T-helper 17 cell (primary cell): ENCODE measurements around the gene ELMO3. TPM values are rescaled to one million over a fixed set of nuclear protein-coding genes. Genes with fewer than 3 reads are reported as not detected.

ENCODE experiments used
- ATAC-seq: fragments of 150-1000 bp; cut with Tn5 transposase; 2 replicates; pipeline ENCODE4 v1.10.0; 2021; ENCODE audit warnings: mild to moderate bottlenecking, moderate library complexity
- DNase-seq, 3 donors: peaks; one replicate each; pipeline versions ENCODE4 v3.0.0 to v3.0.0-alpha.2; 2020 to 2021
- H3K9me3 ChIP-seq: one replicate; pipeline ENCODE4 v1.7.0; 2013; ENCODE audit warnings: low read length, mild to moderate bottlenecking; ENCODE audit not compliant: control insufficient read depth, poor library complexity, severe bottlenecking
- H3K27ac Mint-ChIP-seq: one replicate; pipeline ENCODE4 v1.8.0; 2022; ENCODE audit warnings: mild to moderate bottlenecking, moderate library complexity, mixed read lengths
- H3K27me3 Mint-ChIP-seq: one replicate; pipeline ENCODE4 v1.8.0; 2022; ENCODE audit warnings: mixed read lengths
- H3K36me3 Mint-ChIP-seq: one replicate; pipeline ENCODE4 v1.8.0; 2022; ENCODE audit warnings: low read depth, mixed read lengths
- H3K4me1 Mint-ChIP-seq: one replicate; pipeline ENCODE4 v1.8.0; 2022; ENCODE audit warnings: mild to moderate bottlenecking, mixed read lengths
- H3K4me3 Mint-ChIP-seq: one replicate; pipeline ENCODE4 v1.8.0; 2022; ENCODE audit warnings: mild to moderate bottlenecking, moderate library complexity, mixed read lengths
- total RNA-seq, 4 donors: library from RNA in 2 of 4; stranded (reverse) in 2 of 4; gene quantifications; one replicate each; pipeline ENCODE4 v1.2.3 and lab custom pipeline; 2022 to 2026

Gene ELMO3
- total RNA-seq, 2 donors from 2014 or later: 2.4 TPM

DNA sequence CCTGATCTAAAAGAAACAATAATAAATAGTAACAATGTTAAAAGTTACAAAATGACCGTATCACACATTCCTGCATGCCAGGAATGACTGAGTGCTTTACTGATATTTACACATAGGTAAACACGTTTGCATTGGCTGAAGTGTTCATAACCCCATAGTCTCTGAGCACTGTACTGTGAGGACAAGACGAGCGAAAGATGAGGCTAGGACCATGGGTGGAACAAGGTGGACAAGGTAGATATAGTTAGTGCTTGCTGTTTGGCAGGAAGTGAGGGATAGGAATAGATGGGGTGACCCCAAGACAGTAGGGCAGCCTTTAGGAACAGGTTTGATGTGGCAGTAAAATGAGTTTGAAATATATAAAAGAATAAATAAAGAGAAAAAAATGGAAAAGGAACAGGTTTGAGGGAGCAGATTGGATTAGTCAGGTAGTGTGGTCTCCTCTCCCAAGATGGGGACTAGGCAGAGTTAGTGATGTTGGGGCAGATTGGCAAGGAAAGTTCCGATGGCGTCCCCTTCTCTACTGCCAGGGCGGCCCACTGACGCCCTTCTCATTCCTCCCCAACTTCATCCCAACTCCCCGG, 7.4 kb upstream of the ELMO3 start:
- Mint-ChIP-seq H3K4me3 (peak overlapping the region; percentile 94), H3K27me3 (no peaks in the 10 kb centered on the region), H3K4me1 (peaks cover 29% of the 10 kb centered on the region), H3K36me3 (peaks cover 3% of the 10 kb centered on the region), H3K27ac (peak overlapping the region; percentile 81)
- DNase-seq: no peak
- peaks cover 3% of the 10 kb centered on the region for H3K9me3 ChIP-seq
- no peak for ATAC-seq

DNA sequence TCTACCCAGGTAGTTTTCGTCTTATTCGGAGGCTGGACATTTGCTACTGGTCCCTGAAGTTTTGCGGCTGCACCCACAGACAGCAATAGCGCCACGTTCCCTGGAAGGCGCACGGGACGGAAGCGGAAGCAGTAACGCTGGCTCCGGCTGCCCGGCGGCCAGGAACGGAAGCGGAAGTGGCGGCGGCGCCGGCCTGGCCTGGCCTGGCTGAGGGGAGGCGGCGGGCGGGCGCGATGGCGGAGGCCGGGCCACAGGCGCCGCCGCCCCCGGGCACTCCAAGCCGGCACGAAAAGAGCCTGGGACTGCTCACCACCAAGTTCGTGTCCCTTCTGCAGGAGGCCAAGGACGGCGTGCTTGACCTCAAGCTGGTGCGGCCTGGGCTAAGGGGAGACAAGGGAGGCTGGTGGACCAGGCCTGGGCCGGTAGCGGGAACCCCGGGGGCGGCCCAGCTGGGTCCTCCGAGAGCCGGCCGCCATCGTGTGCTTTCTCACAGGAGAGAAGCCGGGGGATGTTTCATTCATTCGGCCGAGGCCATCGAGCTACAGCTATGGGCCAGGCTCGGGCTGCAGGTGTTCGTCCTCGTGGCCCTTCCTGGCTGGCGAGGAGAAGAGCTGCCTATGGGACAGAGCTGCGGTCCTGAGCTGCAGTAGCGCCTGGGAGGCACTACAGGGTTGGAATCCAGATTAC, 6.8 kb upstream of the ELMO3 start, which contains the start of gene E2F4:
E2F4 (plus strand) TSS at position 161 of the 687 bp plus-strand sequence; CDS start at position 234, 73 bp downstream.
- Mint-ChIP-seq H3K27ac (peak within 1 kb of the TSS; percentile 81), H3K27me3 (no peaks in the 10 kb centered on the region), H3K4me1 (peaks cover 33% of the 10 kb centered on the region), H3K4me3 (peak within 1 kb of the TSS; percentile 94), H3K36me3 (peaks cover 3% of the 10 kb centered on the region)
- H3K9me3 ChIP-seq: peaks cover 3% of the 10 kb centered on the region
- peak; percentile 96 for ATAC-seq
- peak; percentile 75 to 78 (median 77) for DNase-seq

DNA sequence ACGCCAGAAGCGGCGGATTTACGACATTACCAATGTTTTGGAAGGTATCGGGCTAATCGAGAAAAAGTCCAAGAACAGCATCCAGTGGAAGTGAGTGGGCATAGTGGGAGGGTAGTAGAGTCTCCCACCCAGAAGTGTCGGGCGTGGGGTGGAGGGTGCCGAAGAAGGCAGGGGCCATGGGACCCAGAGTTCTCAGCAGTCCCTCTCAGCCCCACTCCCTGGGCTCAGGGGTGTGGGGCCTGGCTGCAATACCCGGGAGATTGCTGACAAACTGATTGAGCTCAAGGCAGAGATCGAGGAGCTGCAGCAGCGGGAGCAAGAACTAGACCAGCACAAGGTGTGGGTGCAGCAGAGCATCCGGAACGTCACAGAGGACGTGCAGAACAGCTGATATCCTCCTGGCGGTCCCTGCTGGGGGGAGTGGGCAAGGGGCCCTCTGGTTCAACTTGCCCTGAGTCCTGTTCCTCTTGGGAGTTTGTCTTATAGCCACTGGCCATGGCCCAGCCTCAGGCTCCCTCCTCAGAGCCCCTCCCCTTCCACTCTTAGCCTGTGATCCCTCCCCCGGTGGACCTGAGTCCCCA, 6.1 kb upstream of the ELMO3 start:
- Mint-ChIP-seq H3K36me3 (peaks cover 3% of the 10 kb centered on the region), H3K27me3 (no peaks in the 10 kb centered on the region), H3K27ac (peak overlapping the region; percentile 81), H3K4me3 (peak overlapping the region; percentile 94), H3K4me1 (peaks cover 33% of the 10 kb centered on the region)
- ATAC-seq: peak; percentile 48
- no peak for DNase-seq
- H3K9me3 ChIP-seq: peaks cover 3% of the 10 kb centered on the region

DNA sequence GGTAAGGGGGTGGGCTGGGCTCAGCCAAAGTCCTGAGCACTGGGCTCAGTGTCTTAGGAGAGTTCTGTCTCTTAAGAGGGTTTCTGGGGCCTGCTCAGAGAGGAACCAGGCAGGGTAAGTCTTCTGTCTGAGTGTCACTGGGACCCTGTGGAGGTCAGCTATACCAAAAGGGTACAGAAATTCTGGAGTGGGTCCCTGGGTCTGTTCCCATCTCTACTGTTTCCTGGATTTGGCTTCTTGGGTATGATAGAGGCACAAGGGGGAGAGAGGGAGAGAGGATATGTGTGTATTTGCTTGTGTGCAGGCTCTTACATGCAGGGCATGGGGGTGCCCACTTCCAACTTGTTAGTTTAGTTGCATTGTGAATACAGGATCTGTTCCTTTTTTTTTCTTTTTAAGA, 5.4 kb upstream of the ELMO3 start:
- H3K4me3 Mint-ChIP-seq: peak overlapping the region; percentile 94
- peak overlapping the region; percentile 81 for H3K27ac Mint-ChIP-seq
- no peak for ATAC-seq
- H3K4me1 Mint-ChIP-seq: peaks cover 37% of the 10 kb centered on the region
- peaks cover 3% of the 10 kb centered on the region for H3K9me3 ChIP-seq
- peaks cover 3% of the 10 kb centered on the region for H3K36me3 Mint-ChIP-seq
- H3K27me3 Mint-ChIP-seq: no peaks in the 10 kb centered on the region
- no peak for DNase-seq

GRCh38 chr16:67194260-67194659, 4.7 kb upstream of the ELMO3 start:
- ATAC-seq (no peak), DNase-seq (no peak)
- Mint-ChIP-seq H3K4me3 (peak overlapping the region; percentile 94), H3K36me3 (peaks cover 3% of the 10 kb centered on the region), H3K27me3 (no peaks in the 10 kb centered on the region), H3K27ac (peak overlapping the region; percentile 81), H3K4me1 (peaks cover 37% of the 10 kb centered on the region)
- peaks cover 3% of the 10 kb centered on the region for H3K9me3 ChIP-seq

GRCh38 chr16:67195676-67196075, 3.3 kb upstream of the ELMO3 start:
- ATAC-seq: no peak
- Mint-ChIP-seq H3K27me3 (no peaks in the 10 kb centered on the region), H3K27ac (no peak overlapping the region), H3K36me3 (peaks cover 3% of the 10 kb centered on the region), H3K4me3 (no peak overlapping the region), H3K4me1 (peaks cover 37% of the 10 kb centered on the region)
- peaks cover 3% of the 10 kb centered on the region for H3K9me3 ChIP-seq
- no peak for DNase-seq

DNA sequence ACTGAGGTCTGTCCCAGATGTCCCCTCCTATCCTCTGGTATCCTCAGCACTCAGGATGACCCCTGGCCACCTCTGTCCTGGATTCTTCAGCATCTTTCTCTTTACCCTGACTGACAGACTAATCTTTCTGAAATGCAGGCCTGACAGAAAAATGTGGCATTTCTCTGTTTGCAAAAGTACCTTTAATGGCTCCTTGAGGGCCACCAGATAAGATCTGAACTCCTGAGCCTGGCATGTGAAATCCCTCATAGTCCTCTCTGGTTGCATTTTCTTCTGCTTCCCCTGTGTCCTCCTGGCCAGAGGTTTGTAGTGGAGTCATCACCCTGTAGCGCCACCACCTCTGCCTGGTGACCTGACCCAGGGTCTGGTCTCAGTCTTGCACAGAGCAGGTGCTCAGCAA, 2.0 kb upstream of the ELMO3 start:
- H3K4me3 Mint-ChIP-seq: no peak overlapping the region
- peaks cover 3% of the 10 kb centered on the region for H3K9me3 ChIP-seq
- ATAC-seq: no peak
- H3K27me3 Mint-ChIP-seq: no peaks in the 10 kb centered on the region
- DNase-seq: no peak
- H3K4me1 Mint-ChIP-seq: peaks cover 30% of the 10 kb centered on the region
- H3K27ac Mint-ChIP-seq: peak overlapping the region; percentile 53
- peaks cover 3% of the 10 kb centered on the region for H3K36me3 Mint-ChIP-seq

DNA sequence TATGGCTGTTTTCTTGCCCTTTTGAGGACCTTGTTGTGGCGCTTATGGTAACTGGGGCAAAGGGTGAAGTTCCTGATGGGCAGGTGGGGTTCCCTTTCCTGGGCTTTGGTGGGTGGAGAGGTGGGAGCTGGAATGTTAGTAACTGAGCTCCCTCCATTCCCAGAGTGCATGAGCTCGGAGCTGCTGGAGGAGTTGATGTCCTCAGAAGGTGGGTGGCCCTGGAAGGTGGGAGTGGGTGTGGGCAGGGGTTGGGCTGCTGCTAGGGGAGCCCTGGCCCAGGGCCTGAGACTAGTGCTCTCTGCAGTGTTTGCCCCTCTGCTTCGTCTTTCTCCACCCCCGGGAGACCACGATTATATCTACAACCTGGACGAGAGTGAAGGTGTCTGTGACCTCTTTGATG, 1.2 kb upstream of the ELMO3 start:
- no peak overlapping the region for H3K4me3 Mint-ChIP-seq
- DNase-seq (no peak), ATAC-seq (no peak)
- H3K36me3 Mint-ChIP-seq: peaks cover 3% of the 10 kb centered on the region
- peak overlapping the region; percentile 47 for H3K27ac Mint-ChIP-seq
- peaks cover 26% of the 10 kb centered on the region for H3K4me1 Mint-ChIP-seq
- no peaks in the 10 kb centered on the region for H3K9me3 ChIP-seq
- no peaks in the 10 kb centered on the region for H3K27me3 Mint-ChIP-seq

- DNase-seq: no peak
- peaks cover 24% of the 10 kb centered on the region for H3K4me1 Mint-ChIP-seq
- ATAC-seq: peak; percentile 65
- peak overlapping the region; percentile 47 for H3K27ac Mint-ChIP-seq
- peaks cover 3% of the 10 kb centered on the region for H3K36me3 Mint-ChIP-seq
- H3K4me3 Mint-ChIP-seq: no peak overlapping the region
- no peaks in the 10 kb centered on the region for H3K27me3 Mint-ChIP-seq
- no peaks in the 10 kb centered on the region for H3K9me3 ChIP-seq
Measured at GRCh38 chr16:67198238-67198734, 645 bp upstream of the ELMO3 start.

- ATAC-seq (peak; percentile 5), DNase-seq (no peak)
- H3K9me3 ChIP-seq: no peaks in the 10 kb centered on the region
- Mint-ChIP-seq H3K4me1 (peaks cover 16% of the 10 kb centered on the region), H3K27me3 (no peaks in the 10 kb centered on the region), H3K4me3 (no peak overlapping the region), H3K27ac (no peak overlapping the region), H3K36me3 (peaks cover 3% of the 10 kb centered on the region)
Measured at GRCh38 chr16:67199808-67200198, 872 bp downstream of the ELMO3 start.

- Mint-ChIP-seq H3K36me3 (peaks cover 3% of the 10 kb centered on the region), H3K27ac (no peak overlapping the region), H3K4me1 (peaks cover 16% of the 10 kb centered on the region), H3K4me3 (no peak overlapping the region), H3K27me3 (no peaks in the 10 kb centered on the region)
- no peaks in the 10 kb centered on the region for H3K9me3 ChIP-seq
- DNase-seq: no peak
- no peak for ATAC-seq
Measured at GRCh38 chr16:67200491-67200890, 1.6 kb downstream of the ELMO3 start.

- Mint-ChIP-seq H3K36me3 (no peaks in the 10 kb centered on the region), H3K27me3 (no peaks in the 10 kb centered on the region), H3K27ac (no peak overlapping the region), H3K4me1 (peaks cover 6% of the 10 kb centered on the region), H3K4me3 (no peak overlapping the region)
- DNase-seq (no peak), ATAC-seq (no peak)
- no peaks in the 10 kb centered on the region for H3K9me3 ChIP-seq
Measured at GRCh38 chr16:67201411-67202345, 2.7 kb downstream of the ELMO3 start.

DNA sequence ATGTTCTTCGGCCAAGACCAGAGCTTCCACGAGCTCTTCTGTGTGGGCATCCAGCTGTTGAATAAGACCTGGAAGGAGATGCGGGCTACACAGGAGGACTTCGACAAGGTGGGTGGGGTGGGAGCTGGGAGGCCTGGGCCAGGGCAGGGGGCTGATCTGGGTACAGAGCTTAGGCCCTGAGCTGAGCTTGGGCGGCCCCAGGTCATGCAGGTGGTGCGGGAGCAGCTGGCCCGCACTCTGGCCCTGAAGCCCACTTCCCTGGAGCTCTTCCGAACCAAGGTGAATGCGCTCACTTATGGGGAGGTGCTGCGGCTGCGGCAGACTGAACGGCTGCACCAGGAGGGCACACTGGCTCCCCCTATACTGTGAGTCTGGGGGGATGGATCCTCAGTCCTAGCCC, 3.5 kb downstream of the ELMO3 start:
- Mint-ChIP-seq H3K4me1 (peaks cover 4% of the 10 kb centered on the region), H3K27me3 (no peaks in the 10 kb centered on the region), H3K4me3 (no peak overlapping the region), H3K36me3 (no peaks in the 10 kb centered on the region), H3K27ac (no peak overlapping the region)
- DNase-seq (no peak), ATAC-seq (no peak)
- no peaks in the 10 kb centered on the region for H3K9me3 ChIP-seq
